HepG2 (cell line): Measurements from ENCODE around the gene PCGF6. TPM values are rescaled to one million over a fixed set of nuclear protein-coding genes. Genes with fewer than 3 reads are reported as not detected.

Experiments used
- ATAC-seq: fragments of 200-7000 bp; cut with Tn5 transposase; 3 replicates; pipeline ENCODE4 v1.9.1; 2020; ENCODE audit warnings: mild to moderate bottlenecking, moderate library complexity
- BruUV-seq: library from RNA; stranded (reverse); fragments of 400-500 nt; replicated peaks from 2 replicates; lab custom pipeline; 2021; lab: Mats Ljungman, UMichigan
- CTCF ChIA-PET: fragments of 300-600 bp; formaldehyde crosslinking; extraction: SDS; loops from one replicate; lab custom pipeline; 2021; ENCODE audit warnings: low total read pairs, inconsistent platforms, low intra/inter-chr PET ratio; lab: Yijun Ruan, JAX
- POLR2A ChIA-PET: fragments of 350-600 bp; sonication (Branson Sonifier 250); formaldehyde crosslinking; loops from one replicate; lab custom pipeline; 2020; ENCODE audit warnings: antibody characterized with exemption, inconsistent platforms; lab: Yijun Ruan, JAX
- DNase-seq: peaks from one replicate; pipeline ENCODE4 v3.0.0-alpha.2; 2015; ENCODE audit warnings: low spot score
- FAIRE-seq: peaks from 3 replicates; lab custom pipeline; 2011; peaks lifted over from hg19 to GRCh38; lab: Jason Lieb, UNC
- H2AFZ ChIP-seq: one replicate; pipeline ENCODE4 v1.6.1; 2011; ENCODE audit warnings: low read length, inconsistent platforms
- H3K27ac ChIP-seq: fragments of 300-600 bp; 3 replicates; pipeline ENCODE4 v1.8.0; 2011; ENCODE audit warnings: mixed run types, mild to moderate bottlenecking, mixed read lengths, low read length, inconsistent platforms; ENCODE audit not compliant: insufficient read depth; ENCODE audit errors: extremely low read length
- H3K27me3 ChIP-seq, 2 experiments: fragments of 200-600 bp in 1 of 2; 2 replicates in 1 of 2; 3 replicates in 1 of 2; pipeline versions ENCODE4 v1.6.0 to v1.8.0; 2011; ENCODE audit warnings: low read length in 2 of 2, mild to moderate bottlenecking in 2 of 2, moderate library complexity in 2 of 2, inconsistent platforms in 1 of 2; ENCODE audit not compliant: insufficient read depth in 2 of 2, control insufficient read depth in 1 of 2
- H3K36me3 ChIP-seq, 2 experiments: fragments of 200-600 bp in 1 of 2; replicated peaks in 1 of 2; 2 replicates in 1 of 2; 3 replicates in 1 of 2; pipeline versions ENCODE4 v1.5.1 to v1.8.0; 2011; ENCODE audit warnings: low read length in 2 of 2, inconsistent platforms in 1 of 2; ENCODE audit not compliant: insufficient read depth in 2 of 2, control insufficient read depth in 1 of 2
- H3K4me1 ChIP-seq: 2 replicates; pipeline ENCODE4 v1.5.1; 2012; ENCODE audit warnings: low read length, inconsistent platforms; ENCODE audit not compliant: insufficient read depth
- H3K4me2 ChIP-seq: 2 replicates; pipeline ENCODE4 v1.6.0; 2011; ENCODE audit warnings: low read depth, low read length, inconsistent platforms
- H3K4me3 ChIP-seq, 3 experiments: fragments of 200-600 bp in 1 of 3; sonication (generic), shearing (Covaris generic) in 1 of 3; replicated peaks in 1 of 3; 2 replicates each; pipeline ENCODE4 v1.5.1; 2011 to 2016; ENCODE audit warnings: low read length in 3 of 3, inconsistent platforms in 2 of 3, low read depth in 2 of 3, mild to moderate bottlenecking in 2 of 3, control low read depth in 1 of 3, mixed read lengths in 1 of 3; ENCODE audit not compliant: insufficient read depth in 1 of 3
- H3K79me2 ChIP-seq: one replicate; pipeline ENCODE4 v1.6.1; 2011; ENCODE audit warnings: low read length, inconsistent platforms; ENCODE audit not compliant: insufficient read depth
- H3K9ac ChIP-seq: 2 replicates; pipeline ENCODE4 v1.6.0; 2011; ENCODE audit warnings: mild to moderate bottlenecking, low read depth, low read length, inconsistent platforms; ENCODE audit not compliant: insufficient read depth
- H3K9me3 ChIP-seq: 2 replicates; pipeline ENCODE4 v1.5.1; 2012; ENCODE audit warnings: mild to moderate bottlenecking, low read length
- H4K20me1 ChIP-seq: 2 replicates; pipeline ENCODE4 v1.6.0; 2011; ENCODE audit warnings: inconsistent platforms, mild to moderate bottlenecking, low read length, moderate library complexity; ENCODE audit not compliant: insufficient read depth
- POGK ChIP-seq: sonication (generic); formaldehyde crosslinking; conservative IDR thresholded peaks from 2 replicates; pipeline ENCODE4 v1.8.0; 2022; ENCODE audit warnings: mild to moderate bottlenecking, moderate library complexity, missing genetic modification reagents
- SNAPC5 ChIP-seq: sonication (generic); formaldehyde crosslinking; IDR thresholded peaks from 2 replicates; pipeline ENCODE4 v1.8.1; 2023; ENCODE audit warnings: mild to moderate bottlenecking, missing genetic modification reagents, borderline replicate concordance
- ZBTB38 ChIP-seq: sonication (generic); formaldehyde crosslinking; IDR thresholded peaks from 2 replicates; pipeline ENCODE4 v1.5.1; 2020; ENCODE audit warnings: mild to moderate bottlenecking, missing genetic modification reagents
- WGBS: methylation state at CpG from one replicate; pipeline ENCODE4 v1.1.6; 2017; ENCODE audit warnings: low lambda C conversion rate; 5-methylcytosine and 5-hydroxymethylcytosine counted together
- in situ Hi-C: cut with HindIII; loops from 2 replicates; pipeline ENCODE4 v1.10.0; 2017; ENCODE audit warnings: low pct_unique_long_range_greater_than_20kb; ENCODE audit not compliant: extremely low pct_ligation_motif_present
- intact Hi-C: fragments of 100-400 bp; cut with micrococcal nuclease; formaldehyde crosslinking; loops from one replicate; pipeline ENCODE4 v1.10.0; 2022; ENCODE audit not compliant: unreplicated experiment
- polyA plus RNA-seq, 8 experiments: library from polyadenylated mRNA; depleted of rRNA in 3 of 8; stranded (reverse) in 7 of 8; unstranded in 1 of 8; fragments of >200 nt; fragmentation: Illumina TruSeq in 4 of 8; extraction: Trizol in 4 of 8; gene quantifications; 2 replicates each; pipeline versions ENCODE4 v1.2.1 to v1.2.3, GENCODE V29; 2011 to 2016; ENCODE audit warnings: low read depth in 4 of 8, missing spikeins in 1 of 8, mixed read lengths in 1 of 8; ENCODE audit not compliant: insufficient read depth in 1 of 8
- total RNA-seq, 5 experiments: library from RNA; depleted of rRNA; stranded (reverse); fragments of >200 nt; fragmentation: Illumina TruSeq; extraction: Trizol; gene quantifications; 2 replicates each; pipeline ENCODE4 v1.2.3, GENCODE V29; 2016; ENCODE audit warnings: low read depth in 1 of 5

The PCGF6 gene
- total and polyA plus RNA-seq, 2 of the 13 experiments (the other 11 are each of a cell fraction or from before 2014, with no cell fraction given) = 5.2 to 19.4 TPM

- TF ChIP-seq POGK = no peak; the same call in 1 of the 2 replicates
- TF ChIP-seq, all 625 proteins: peak for 167
Observed at GRCh38 chr10:103350517-103351260, at the start of gene PCGF6 (continued).

GRCh38 chr10:103397191-103397825 lies 46.4 kb upstream of the PCGF6 start:
- H3K36me3 ChIP-seq = peaks cover 9 to 35% of the 10 kb centered on the region in 2 experiments; a peak in 4 of 5 replicates
- in situ Hi-C loops = no loop called here

More at GRCh38 chr10:103397191-103397825, 46.4 kb upstream of the PCGF6 start:
- POLR2A ChIA-PET = interaction anchor here (0.8 to 1.8 kb wide), 8 partner anchors 8 to 265 kb away, joined by 3 to 10 read pairs (median 4); partner anchors contain the start of gene TAF5
- Histone ChIP-seq H3K27ac (peak overlapping the region; percentile 55), H3K4me1 (peaks cover 49% of the 10 kb centered on the region)
- BruUV-seq = no TSS peak
- intact Hi-C loops = no loop called here
- WGBS = 40% methylated on average over 19 of the region's 19 CpGs
- no peak for TF ChIP-seq SNAPC5 (CRISPR knock-in tag)
- peak; percentile 45; the same call in 1 of the 2 replicates for TF ChIP-seq ZBTB38 (CRISPR knock-in tag)
- TF ChIP-seq, all 625 proteins: peak for 1
- ATAC-seq = no peak
- peak overlapping the region; percentile 88 for H3K4me2 ChIP-seq
- H3K9me3 ChIP-seq = no peaks in the 10 kb centered on the region
- H3K27me3 ChIP-seq = no peaks in the 10 kb centered on the region; a peak in 1 of 5 replicates
- peak overlapping the region; percentile 71 to 94 (median 84) for H3K4me3 ChIP-seq
- no peak overlapping the region for H2AFZ ChIP-seq
- peak overlapping the region; percentile 93 for H3K9ac ChIP-seq
- no peaks in the 10 kb centered on the region for H4K20me1 ChIP-seq
- peaks cover 55% of the 10 kb centered on the region for H3K79me2 ChIP-seq
- FAIRE-seq = no peak
- no peak for DNase-seq
- CTCF ChIA-PET = no interaction called here
